Activated T-cell treated with anti-CD3 and anti-CD28 coated beads for 24 hours (primary cell): ENCODE data around the gene STK32C.

ENCODE experiments used
- DNase-seq: peaks from one replicate; pipeline ENCODE4 v3.0.0-alpha.2; 2020; ENCODE audit warnings: low read depth

STK32C gene

GRCh38 chr10:132182591-132182990 is 125.2 kb downstream of the STK32C start:
- DNase-seq = no peak

- no peak for DNase-seq
Measured at GRCh38 chr10:132181691-132182425, 125.9 kb downstream of the STK32C start.

GRCh38 chr10:132180736-132181135 is 127.0 kb downstream of the STK32C start:
- no peak for DNase-seq

GRCh38 chr10:132179551-132180392 is 128.0 kb downstream of the STK32C start:
- DNase-seq = no peak

GRCh38 chr10:132178672-132179545 is 128.8 kb downstream of the STK32C start:
- no peak for DNase-seq

- DNase-seq = no peak
Measured at GRCh38 chr10:132178046-132178445, 129.7 kb downstream of the STK32C start.

- no peak for DNase-seq
Measured at GRCh38 chr10:132176623-132177500, 130.9 kb downstream of the STK32C start.

GRCh38 chr10:132175907-132176581 is 131.7 kb downstream of the STK32C start:
- no peak for DNase-seq

- DNase-seq = no peak
Measured at GRCh38 chr10:132175408-132175807, 132.3 kb downstream of the STK32C start.

- DNase-seq = no peak
Measured at GRCh38 chr10:132174237-132174636, 133.5 kb downstream of the STK32C start.

GRCh38 chr10:132173185-132173584 is 134.6 kb downstream of the STK32C start:
- DNase-seq = no peak

- DNase-seq = no peak
Measured at GRCh38 chr10:132172091-132173066, 135.4 kb downstream of the STK32C start.

- no peak for DNase-seq
Measured at GRCh38 chr10:132170561-132171361, 137.0 kb downstream of the STK32C start.

GRCh38 chr10:132169766-132170560 is 137.8 kb downstream of the STK32C start:
- DNase-seq = no peak

- DNase-seq = no peak
Measured at GRCh38 chr10:132169031-132169765, 138.6 kb downstream of the STK32C start.

GRCh38 chr10:132168571-132169030 is 139.1 kb downstream of the STK32C start:
- no peak for DNase-seq

GRCh38 chr10:132167976-132168375 is 139.8 kb downstream of the STK32C start:
- no peak for DNase-seq
